ENCODE data around the gene TPTE2. TPM values are rescaled to one million over a fixed set of nuclear protein-coding genes. Genes with fewer than 3 reads are reported as not detected.

TPTE2 gene
- total and polyA plus RNA-seq, 2 experiments from 2014 or later: not detected

GRCh38 chr13:19587635-19588300 is 26.4 kb upstream of the TPTE2 start:
- no peak overlapping the region for H2AFZ ChIP-seq
- no peaks in the 10 kb centered on the region for H3K27me3 ChIP-seq (ENCODE audit: insufficient read depth)
- H3K36me3 Mint-ChIP-seq (ENCODE audit: low read depth): peaks cover 6% of the 10 kb centered on the region; the same call in 1 of the 3 replicates
- peaks cover 87% of the 10 kb centered on the region for H3K9me3 Mint-ChIP-seq
- H3K9me2 ChIP-seq (ENCODE audit: insufficient read depth): no peaks in the 10 kb centered on the region
- no peak overlapping the region for H3K4me3 Mint-ChIP-seq
- H3K4me1 ChIP-seq (ENCODE audit: insufficient read depth): no peaks in the 10 kb centered on the region; the same call in 1 of the 2 replicates
- H3K27ac ChIP-seq (ENCODE audit: low read depth): no peak overlapping the region
- no peak for TF ChIP-seq EZH2 (IDR thresholded peaks at IDR 0.05; ENCODE audit: low read depth, unreplicated experiment)
- TF ChIP-seq, protein P1, sequence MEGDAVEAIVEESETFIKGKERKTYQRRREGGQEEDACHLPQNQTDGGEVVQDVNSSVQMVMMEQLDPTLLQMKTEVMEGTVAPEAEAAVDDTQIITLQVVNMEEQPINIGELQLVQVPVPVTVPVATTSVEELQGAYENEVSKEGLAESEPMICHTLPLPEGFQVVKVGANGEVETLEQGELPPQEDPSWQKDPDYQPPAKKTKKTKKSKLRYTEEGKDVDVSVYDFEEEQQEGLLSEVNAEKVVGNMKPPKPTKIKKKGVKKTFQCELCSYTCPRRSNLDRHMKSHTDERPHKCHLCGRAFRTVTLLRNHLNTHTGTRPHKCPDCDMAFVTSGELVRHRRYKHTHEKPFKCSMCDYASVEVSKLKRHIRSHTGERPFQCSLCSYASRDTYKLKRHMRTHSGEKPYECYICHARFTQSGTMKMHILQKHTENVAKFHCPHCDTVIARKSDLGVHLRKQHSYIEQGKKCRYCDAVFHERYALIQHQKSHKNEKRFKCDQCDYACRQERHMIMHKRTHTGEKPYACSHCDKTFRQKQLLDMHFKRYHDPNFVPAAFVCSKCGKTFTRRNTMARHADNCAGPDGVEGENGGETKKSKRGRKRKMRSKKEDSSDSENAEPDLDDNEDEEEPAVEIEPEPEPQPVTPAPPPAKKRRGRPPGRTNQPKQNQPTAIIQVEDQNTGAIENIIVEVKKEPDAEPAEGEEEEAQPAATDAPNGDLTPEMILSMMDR (conservative IDR thresholded peaks at IDR 0.05; ENCODE audit: low read depth in 2 of 2): peak; percentile 51 to 79
- no peak for TF ChIP-seq CREB1 (CRISPR knock-in tag; IDR thresholded peaks at IDR 0.05; ENCODE audit: low read depth)
- TF ChIP-seq NANOG (IDR thresholded peaks at IDR 0.05; ENCODE audit: borderline replicate concordance): no peak
- no peak overlapping the region for H3K4me2 ChIP-seq
- peaks cover 10% of the 10 kb centered on the region for H3K27me3 Mint-ChIP-seq (ENCODE audit: insufficient read depth, low read depth, poor library complexity)
- H3K36me3 ChIP-seq (ENCODE audit: insufficient read depth): no peaks in the 10 kb centered on the region
- H3K27ac Mint-ChIP-seq: no peak overlapping the region
- DNase-seq (ENCODE audit: low spot score) (peak; percentile 62), ATAC-seq (peak; percentile 87)
- H3K4me3 ChIP-seq: no peak overlapping the region
- H3F3A ChIP-seq (replicated peaks; ENCODE audit: low read depth): no peaks in the 10 kb centered on the region
- no peaks in the 10 kb centered on the region for H3K4me1 Mint-ChIP-seq
- H4K20me1 ChIP-seq (replicated peaks; ENCODE audit: insufficient read depth): no peaks in the 10 kb centered on the region
- no peaks in the 10 kb centered on the region for H3K79me2 ChIP-seq (replicated peaks; ENCODE audit: insufficient read depth)

DNA sequence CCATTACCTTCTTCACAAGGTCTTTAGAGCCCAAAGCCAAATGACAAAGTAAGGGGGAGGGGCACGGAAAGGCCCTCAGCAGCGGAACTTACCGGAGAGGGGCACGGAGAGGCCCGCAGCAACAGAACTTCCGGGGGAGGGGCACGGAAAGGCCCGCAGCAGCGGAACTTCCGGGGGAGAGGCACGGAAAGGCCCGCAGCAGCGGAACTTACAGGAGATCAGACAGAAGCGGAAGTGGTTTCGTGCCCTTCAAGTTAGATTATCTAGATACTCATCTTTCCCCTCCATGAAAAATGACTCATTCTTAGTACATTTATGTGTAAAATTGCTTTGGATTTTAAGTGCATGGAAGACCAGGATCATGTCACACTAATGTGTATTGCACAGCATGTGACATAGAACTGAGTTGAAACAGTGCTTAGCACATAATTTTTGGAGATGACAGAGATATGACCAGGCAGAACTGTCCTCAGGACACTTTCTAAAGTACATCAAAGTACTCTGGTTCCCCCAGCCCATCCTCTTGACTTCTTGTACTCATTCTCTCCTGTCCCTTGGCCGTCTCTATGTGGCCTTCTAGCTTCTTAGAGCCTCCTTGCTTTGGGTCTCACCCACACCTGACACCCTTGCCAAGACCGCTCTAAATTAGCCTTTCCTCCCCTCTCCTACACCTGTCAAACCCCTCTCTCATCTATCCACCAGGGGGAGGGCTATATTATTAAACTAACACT is 25.7 kb upstream of the TPTE2 start:
- H3K27ac Mint-ChIP-seq: no peak overlapping the region
- ATAC-seq (peak; percentile 75), DNase-seq (ENCODE audit: low spot score) (peak; percentile 50)
- TF ChIP-seq, protein P2, sequence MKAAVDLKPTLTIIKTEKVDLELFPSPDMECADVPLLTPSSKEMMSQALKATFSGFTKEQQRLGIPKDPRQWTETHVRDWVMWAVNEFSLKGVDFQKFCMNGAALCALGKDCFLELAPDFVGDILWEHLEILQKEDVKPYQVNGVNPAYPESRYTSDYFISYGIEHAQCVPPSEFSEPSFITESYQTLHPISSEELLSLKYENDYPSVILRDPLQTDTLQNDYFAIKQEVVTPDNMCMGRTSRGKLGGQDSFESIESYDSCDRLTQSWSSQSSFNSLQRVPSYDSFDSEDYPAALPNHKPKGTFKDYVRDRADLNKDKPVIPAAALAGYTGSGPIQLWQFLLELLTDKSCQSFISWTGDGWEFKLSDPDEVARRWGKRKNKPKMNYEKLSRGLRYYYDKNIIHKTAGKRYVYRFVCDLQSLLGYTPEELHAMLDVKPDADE (IDR thresholded peaks at IDR 0.05): no peak
- no peak for TF ChIP-seq ZNF331 (CRISPR knock-in tag; IDR thresholded peaks at IDR 0.05; ENCODE audit: low read depth)
- TF ChIP-seq, protein P3, sequence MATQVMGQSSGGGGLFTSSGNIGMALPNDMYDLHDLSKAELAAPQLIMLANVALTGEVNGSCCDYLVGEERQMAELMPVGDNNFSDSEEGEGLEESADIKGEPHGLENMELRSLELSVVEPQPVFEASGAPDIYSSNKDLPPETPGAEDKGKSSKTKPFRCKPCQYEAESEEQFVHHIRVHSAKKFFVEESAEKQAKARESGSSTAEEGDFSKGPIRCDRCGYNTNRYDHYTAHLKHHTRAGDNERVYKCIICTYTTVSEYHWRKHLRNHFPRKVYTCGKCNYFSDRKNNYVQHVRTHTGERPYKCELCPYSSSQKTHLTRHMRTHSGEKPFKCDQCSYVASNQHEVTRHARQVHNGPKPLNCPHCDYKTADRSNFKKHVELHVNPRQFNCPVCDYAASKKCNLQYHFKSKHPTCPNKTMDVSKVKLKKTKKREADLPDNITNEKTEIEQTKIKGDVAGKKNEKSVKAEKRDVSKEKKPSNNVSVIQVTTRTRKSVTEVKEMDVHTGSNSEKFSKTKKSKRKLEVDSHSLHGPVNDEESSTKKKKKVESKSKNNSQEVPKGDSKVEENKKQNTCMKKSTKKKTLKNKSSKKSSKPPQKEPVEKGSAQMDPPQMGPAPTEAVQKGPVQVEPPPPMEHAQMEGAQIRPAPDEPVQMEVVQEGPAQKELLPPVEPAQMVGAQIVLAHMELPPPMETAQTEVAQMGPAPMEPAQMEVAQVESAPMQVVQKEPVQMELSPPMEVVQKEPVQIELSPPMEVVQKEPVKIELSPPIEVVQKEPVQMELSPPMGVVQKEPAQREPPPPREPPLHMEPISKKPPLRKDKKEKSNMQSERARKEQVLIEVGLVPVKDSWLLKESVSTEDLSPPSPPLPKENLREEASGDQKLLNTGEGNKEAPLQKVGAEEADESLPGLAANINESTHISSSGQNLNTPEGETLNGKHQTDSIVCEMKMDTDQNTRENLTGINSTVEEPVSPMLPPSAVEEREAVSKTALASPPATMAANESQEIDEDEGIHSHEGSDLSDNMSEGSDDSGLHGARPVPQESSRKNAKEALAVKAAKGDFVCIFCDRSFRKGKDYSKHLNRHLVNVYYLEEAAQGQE (IDR thresholded peaks at IDR 0.05; ENCODE audit: unreplicated experiment): no peak

More for the DNA sequence above, 25.7 kb upstream of the TPTE2 start:
- Mint-ChIP-seq H3K36me3 (ENCODE audit: low read depth) (peaks cover 9% of the 10 kb centered on the region; the same call in 2 of the 3 replicates), H3K27me3 (ENCODE audit: insufficient read depth, low read depth, poor library complexity) (peaks cover 10% of the 10 kb centered on the region), H3K9me3 (peaks cover 89% of the 10 kb centered on the region), H3K4me1 (no peaks in the 10 kb centered on the region), H3K4me3 (no peak overlapping the region)
- H3K9me2 ChIP-seq (ENCODE audit: insufficient read depth): no peaks in the 10 kb centered on the region
- H3F3A ChIP-seq (replicated peaks; ENCODE audit: low read depth): no peaks in the 10 kb centered on the region
- H3K27me3 ChIP-seq (ENCODE audit: insufficient read depth): no peaks in the 10 kb centered on the region
- H3K36me3 ChIP-seq (ENCODE audit: insufficient read depth): no peaks in the 10 kb centered on the region
- H4K20me1 ChIP-seq (replicated peaks; ENCODE audit: insufficient read depth): no peaks in the 10 kb centered on the region
- peak overlapping the region; percentile 69 for H2AFZ ChIP-seq
- no peaks in the 10 kb centered on the region for H3K79me2 ChIP-seq (replicated peaks; ENCODE audit: insufficient read depth)
- H3K4me2 ChIP-seq: peak overlapping the region; percentile 24; the same call in 1 of the 2 replicates
- no peaks in the 10 kb centered on the region; the same call in 1 of the 2 replicates for H3K4me1 ChIP-seq (ENCODE audit: insufficient read depth)
- no peak overlapping the region for H3K27ac ChIP-seq (ENCODE audit: low read depth)
- H3K4me3 ChIP-seq: no peak overlapping the region
